GM19193 (cell line): ENCODE data around the gene INAVA.

Source experiments
- POLR2A ChIP-seq: IDR thresholded peaks from 4 replicates; pipeline ENCODE4 v1.6.1; 2011; ENCODE audit not compliant: insufficient read depth, insufficient read length; ENCODE audit errors: extremely low read depth

INAVA gene

GRCh38 chr1:200869753-200870391 is 24.8 kb upstream of the INAVA start:
- TF ChIP-seq POLR2A: peak; percentile 43

GRCh38 chr1:200872446-200873115 is 22.1 kb upstream of the INAVA start, which contains the start of gene GPR25:
Gene GPR25 (plus strand): TSS chr1:200872981. CDS start chr1:200873038, 57 bp downstream.
- TF ChIP-seq POLR2A: no peak

DNA sequence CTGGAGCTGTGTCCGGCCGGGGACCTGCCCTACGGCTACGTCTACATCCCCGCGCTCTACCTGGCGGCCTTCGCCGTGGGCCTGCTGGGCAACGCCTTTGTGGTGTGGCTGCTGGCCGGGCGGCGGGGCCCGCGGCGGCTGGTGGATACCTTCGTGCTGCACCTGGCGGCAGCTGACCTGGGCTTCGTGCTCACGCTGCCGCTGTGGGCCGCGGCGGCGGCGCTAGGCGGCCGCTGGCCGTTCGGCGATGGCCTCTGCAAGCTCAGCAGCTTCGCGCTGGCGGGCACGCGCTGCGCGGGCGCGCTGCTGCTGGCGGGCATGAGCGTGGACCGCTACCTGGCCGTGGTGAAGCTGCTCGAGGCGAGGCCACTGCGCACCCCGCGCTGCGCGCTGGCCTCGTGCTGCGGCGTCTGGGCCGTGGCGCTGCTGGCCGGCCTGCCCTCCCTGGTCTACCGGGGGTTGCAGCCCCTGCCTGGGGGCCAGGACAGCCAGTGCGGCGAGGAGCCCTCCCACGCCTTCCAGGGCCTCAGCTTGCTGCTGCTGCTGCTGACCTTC is 21.5 kb upstream of the INAVA start:
- no peak for TF ChIP-seq POLR2A

- no peak for TF ChIP-seq POLR2A
Measured at GRCh38 chr1:200873671-200874397, 20.9 kb upstream of the INAVA start.

DNA sequence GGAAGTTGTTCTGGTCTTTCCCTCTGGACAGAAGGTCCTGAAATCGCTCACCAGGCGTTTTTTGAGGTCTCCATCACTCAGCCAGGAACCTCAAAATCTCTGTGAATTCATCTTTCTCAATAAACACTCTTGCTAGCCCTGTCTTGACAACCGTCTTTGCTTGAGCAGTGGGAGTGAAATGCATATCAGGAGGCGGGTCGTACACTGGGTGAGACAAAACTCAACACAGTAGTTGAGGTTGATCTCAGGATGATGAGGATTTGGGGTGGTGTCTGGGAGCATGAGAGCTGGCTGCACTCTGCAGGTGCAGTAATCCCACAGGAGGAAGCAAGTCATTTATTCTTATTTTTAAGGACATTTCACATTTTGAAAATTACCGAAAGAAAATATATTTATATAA is 20.0 kb upstream of the INAVA start:
- TF ChIP-seq POLR2A: no peak

GRCh38 chr1:200875416-200875815 is 19.3 kb upstream of the INAVA start:
- no peak for TF ChIP-seq POLR2A

DNA sequence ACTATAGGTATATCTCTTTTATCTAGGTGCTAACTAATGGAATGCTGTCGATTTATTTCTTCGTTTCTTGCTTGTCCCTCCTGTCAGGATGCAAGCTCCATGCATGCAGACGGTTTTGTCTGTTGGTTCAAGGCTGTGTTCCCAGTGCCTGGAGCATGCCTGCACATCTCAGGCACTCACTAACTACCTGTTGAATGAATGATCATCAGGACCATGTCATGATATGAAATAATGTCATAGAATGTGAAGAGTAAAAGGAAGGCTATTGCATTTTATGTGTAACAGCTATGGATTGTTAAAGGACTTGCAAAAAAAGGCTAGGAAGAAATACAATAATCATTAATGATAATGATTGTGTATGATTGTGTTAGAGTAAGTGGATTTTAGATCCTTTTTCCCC is 17.7 kb upstream of the INAVA start:
- no peak for TF ChIP-seq POLR2A

GRCh38 chr1:200877839-200878551 is 16.7 kb upstream of the INAVA start:
- no peak for TF ChIP-seq POLR2A

GRCh38 chr1:200880212-200880611 is 14.5 kb upstream of the INAVA start:
- no peak for TF ChIP-seq POLR2A

DNA sequence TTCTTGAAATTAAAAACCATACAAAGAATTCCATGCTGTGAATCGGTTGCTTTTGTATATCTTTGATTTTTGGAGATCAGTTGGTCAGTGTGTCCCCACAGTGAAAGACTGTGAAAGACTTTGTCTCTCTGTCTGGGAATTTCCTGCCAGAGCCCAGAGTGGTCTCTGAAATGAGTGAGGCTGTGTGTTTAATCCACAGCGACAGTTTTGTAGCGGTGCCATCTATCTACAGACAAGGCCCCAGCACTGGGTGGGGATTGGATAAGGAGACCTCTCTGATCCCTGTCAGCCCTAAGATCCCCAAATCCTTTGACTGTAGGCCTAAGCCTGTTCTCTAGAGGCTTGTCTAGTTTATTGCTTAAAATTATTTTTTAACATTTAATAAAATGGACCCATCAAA is 11.6 kb upstream of the INAVA start:
- no peak for TF ChIP-seq POLR2A

- no peak for TF ChIP-seq POLR2A
Measured at GRCh38 chr1:200885623-200886402, 8.9 kb upstream of the INAVA start.

- TF ChIP-seq POLR2A: no peak
Measured at GRCh38 chr1:200886594-200886993, 8.1 kb upstream of the INAVA start.

DNA sequence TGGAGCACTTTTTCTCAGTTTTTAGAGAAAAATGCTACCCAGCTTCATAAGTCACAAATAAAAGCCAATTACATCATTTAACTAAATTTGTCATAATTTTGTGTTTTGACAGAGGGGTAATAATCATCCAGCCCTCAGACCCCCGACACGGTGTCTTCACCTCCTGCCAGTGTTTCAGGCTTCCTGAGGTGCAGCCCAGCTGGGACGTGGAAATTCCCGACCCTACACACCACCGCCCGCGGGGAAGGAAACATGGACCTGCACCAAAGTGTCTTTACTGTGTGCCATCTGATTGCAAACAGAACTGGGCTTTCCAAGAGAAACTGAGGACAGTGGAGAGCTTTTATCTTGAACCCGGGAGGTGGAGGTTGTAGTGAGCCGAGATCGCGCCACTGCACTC is 7.7 kb upstream of the INAVA start:
- no peak for TF ChIP-seq POLR2A

DNA sequence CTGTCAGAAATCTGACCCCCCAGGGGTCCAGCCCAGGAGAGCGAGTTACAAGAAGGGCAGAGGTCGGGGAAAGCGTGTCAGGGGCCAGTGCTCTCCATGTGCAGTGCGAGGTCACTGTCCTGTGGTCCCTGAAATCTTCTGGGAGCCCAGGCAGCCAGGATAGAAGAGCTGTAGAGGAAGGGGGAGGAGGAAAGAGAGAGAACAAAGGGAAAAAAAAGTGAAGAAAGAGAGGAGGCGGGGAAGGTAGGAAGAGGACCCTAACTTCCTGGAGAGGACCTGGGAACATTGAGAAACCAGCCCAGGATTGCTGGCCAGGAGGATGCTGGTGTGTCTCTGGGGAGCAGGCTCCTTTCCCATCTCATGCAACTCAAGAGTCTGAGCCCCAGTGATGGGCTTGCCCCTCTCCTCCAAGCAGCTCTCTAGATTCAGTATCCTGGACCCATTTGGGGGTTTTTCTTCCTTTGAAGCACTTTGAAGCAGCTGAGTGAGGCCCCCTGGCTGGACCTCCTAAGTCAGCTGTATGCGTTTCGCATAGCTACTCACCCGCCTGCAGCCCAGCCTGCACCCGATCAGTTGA is 6.8 kb upstream of the INAVA start:
- no peak for TF ChIP-seq POLR2A

- TF ChIP-seq POLR2A: peak; percentile 79
Measured at GRCh38 chr1:200888349-200888838, 6.3 kb upstream of the INAVA start.
